HFF-Myc (cell line): ENCODE measurements around the gene AK2.
A peak's percentile ranks its signal among the peaks of the same experiment; 100 is the strongest.

Source experiments
- DNase-seq: peaks from one replicate; pipeline ENCODE4 v3.0.0-alpha.2; 2011; ENCODE audit warnings: low read depth; ENCODE audit errors: extremely low read depth
- H3K4me3 ChIP-seq: replicated peaks from 2 replicates; pipeline ENCODE4 v1.5.1; 2011; ENCODE audit warnings: low read depth, mild to moderate bottlenecking, control low read depth, low read length
- CTCF ChIP-seq: IDR thresholded peaks from 2 replicates; pipeline ENCODE4 v1.5.1; 2012; ENCODE audit warnings: mild to moderate bottlenecking, low read depth, low read length, control low read depth; ENCODE audit errors: missing control alignments

The AK2 gene

GRCh38 chr1:33036526-33037503, at the start of gene AK2:
Gene AK2 (minus strand): TSS chr1:33036883. CDS start chr1:33036828, 55 bp downstream.
- no peak for TF ChIP-seq CTCF
- peak within 1 kb of the TSS; percentile 95 for H3K4me3 ChIP-seq
- DNase-seq = peak; percentile 94

- TF ChIP-seq CTCF = peak; percentile 74
- no peak overlapping the region for H3K4me3 ChIP-seq
- no peak for DNase-seq
These were observed 49.7 kb upstream of the AK2 start for GRCh38 chr1:33086384-33086850.

- TF ChIP-seq CTCF = no peak
- DNase-seq = no peak
- H3K4me3 ChIP-seq = no peak overlapping the region
These were observed 48.6 kb upstream of the AK2 start for GRCh38 chr1:33085332-33085731.

GRCh38 chr1:33082575-33083108, 46.0 kb upstream of the AK2 start:
- no peak for DNase-seq
- TF ChIP-seq CTCF = no peak

GRCh38 chr1:33081554-33082305, 45.0 kb upstream of the AK2 start:
- peak overlapping the region; percentile 69 for H3K4me3 ChIP-seq
- TF ChIP-seq CTCF = no peak
- no peak for DNase-seq

More at GRCh38 chr1:33082575-33083108, 46.0 kb upstream of the AK2 start:
- H3K4me3 ChIP-seq = peak overlapping the region; percentile 69

- no peak for TF ChIP-seq CTCF
- DNase-seq = peak; percentile 78
- H3K4me3 ChIP-seq = peak within 1 kb of the TSS; percentile 69
These were observed 44.3 kb upstream of the AK2 start, which contains the start of gene AZIN2 for GRCh38 chr1:33080885-33081553. Gene AZIN2 (plus strand): TSS chr1:33081153. CDS start chr1:33082250, 1,097 bp downstream.
